Activated naive CD4-positive, alpha-beta T cell treated with anti-CD3 and anti-CD28 coated beads for 36 hours (primary cell): ENCODE measurements around the gene KIF16B. TPM values are rescaled to one million over a fixed set of nuclear protein-coding genes. Genes with fewer than 3 reads are reported as not detected.
A peak's percentile ranks its signal among the peaks of the same experiment; 100 is the strongest.

Experiments
- CTCF ChIA-PET: fragments of 350-600 bp; sonication (Branson Sonifier 250); formaldehyde crosslinking; loops from one replicate; lab custom pipeline; 2021; ENCODE audit warnings: antibody characterized with exemption; lab: Charles Lee
- DNase-seq: peaks from one replicate; pipeline ENCODE4 v3.0.0-alpha.2; 2020
- H3K27ac Mint-ChIP-seq: one replicate; pipeline ENCODE4 v1.8.0; 2021; ENCODE audit warnings: mild to moderate bottlenecking, mixed read lengths
- H3K27me3 Mint-ChIP-seq: one replicate; pipeline ENCODE4 v1.8.0; 2021; ENCODE audit warnings: low read depth, mixed read lengths
- H3K36me3 Mint-ChIP-seq: one replicate; pipeline ENCODE4 v1.8.0; 2021; ENCODE audit warnings: low read depth, mixed read lengths
- H3K4me1 Mint-ChIP-seq: one replicate; pipeline ENCODE4 v1.8.0; 2021; ENCODE audit warnings: low read depth, mixed read lengths
- H3K4me3 Mint-ChIP-seq: one replicate; pipeline ENCODE4 v1.8.0; 2021; ENCODE audit warnings: mild to moderate bottlenecking, moderate library complexity, mixed read lengths
- H3K9me3 Mint-ChIP-seq: one replicate; pipeline ENCODE4 v1.8.0; 2021; ENCODE audit warnings: mixed read lengths
- intact Hi-C: fragments of 100-400 bp; cut with micrococcal nuclease; formaldehyde crosslinking; loops from one replicate; pipeline ENCODE4 v1.15.1; 2023
- total RNA-seq, 2 experiments: library from RNA; stranded (reverse); gene quantifications; one replicate each; pipeline ENCODE4 v1.2.3, GENCODE V29; 2021

KIF16B gene, protein sequence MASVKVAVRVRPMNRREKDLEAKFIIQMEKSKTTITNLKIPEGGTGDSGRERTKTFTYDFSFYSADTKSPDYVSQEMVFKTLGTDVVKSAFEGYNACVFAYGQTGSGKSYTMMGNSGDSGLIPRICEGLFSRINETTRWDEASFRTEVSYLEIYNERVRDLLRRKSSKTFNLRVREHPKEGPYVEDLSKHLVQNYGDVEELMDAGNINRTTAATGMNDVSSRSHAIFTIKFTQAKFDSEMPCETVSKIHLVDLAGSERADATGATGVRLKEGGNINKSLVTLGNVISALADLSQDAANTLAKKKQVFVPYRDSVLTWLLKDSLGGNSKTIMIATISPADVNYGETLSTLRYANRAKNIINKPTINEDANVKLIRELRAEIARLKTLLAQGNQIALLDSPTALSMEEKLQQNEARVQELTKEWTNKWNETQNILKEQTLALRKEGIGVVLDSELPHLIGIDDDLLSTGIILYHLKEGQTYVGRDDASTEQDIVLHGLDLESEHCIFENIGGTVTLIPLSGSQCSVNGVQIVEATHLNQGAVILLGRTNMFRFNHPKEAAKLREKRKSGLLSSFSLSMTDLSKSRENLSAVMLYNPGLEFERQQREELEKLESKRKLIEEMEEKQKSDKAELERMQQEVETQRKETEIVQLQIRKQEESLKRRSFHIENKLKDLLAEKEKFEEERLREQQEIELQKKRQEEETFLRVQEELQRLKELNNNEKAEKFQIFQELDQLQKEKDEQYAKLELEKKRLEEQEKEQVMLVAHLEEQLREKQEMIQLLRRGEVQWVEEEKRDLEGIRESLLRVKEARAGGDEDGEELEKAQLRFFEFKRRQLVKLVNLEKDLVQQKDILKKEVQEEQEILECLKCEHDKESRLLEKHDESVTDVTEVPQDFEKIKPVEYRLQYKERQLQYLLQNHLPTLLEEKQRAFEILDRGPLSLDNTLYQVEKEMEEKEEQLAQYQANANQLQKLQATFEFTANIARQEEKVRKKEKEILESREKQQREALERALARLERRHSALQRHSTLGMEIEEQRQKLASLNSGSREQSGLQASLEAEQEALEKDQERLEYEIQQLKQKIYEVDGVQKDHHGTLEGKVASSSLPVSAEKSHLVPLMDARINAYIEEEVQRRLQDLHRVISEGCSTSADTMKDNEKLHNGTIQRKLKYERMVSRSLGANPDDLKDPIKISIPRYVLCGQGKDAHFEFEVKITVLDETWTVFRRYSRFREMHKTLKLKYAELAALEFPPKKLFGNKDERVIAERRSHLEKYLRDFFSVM (N-terminal part only)
- total RNA-seq = 1 to 10 TPM; 5.1 to 5.6 TPM

DNA sequence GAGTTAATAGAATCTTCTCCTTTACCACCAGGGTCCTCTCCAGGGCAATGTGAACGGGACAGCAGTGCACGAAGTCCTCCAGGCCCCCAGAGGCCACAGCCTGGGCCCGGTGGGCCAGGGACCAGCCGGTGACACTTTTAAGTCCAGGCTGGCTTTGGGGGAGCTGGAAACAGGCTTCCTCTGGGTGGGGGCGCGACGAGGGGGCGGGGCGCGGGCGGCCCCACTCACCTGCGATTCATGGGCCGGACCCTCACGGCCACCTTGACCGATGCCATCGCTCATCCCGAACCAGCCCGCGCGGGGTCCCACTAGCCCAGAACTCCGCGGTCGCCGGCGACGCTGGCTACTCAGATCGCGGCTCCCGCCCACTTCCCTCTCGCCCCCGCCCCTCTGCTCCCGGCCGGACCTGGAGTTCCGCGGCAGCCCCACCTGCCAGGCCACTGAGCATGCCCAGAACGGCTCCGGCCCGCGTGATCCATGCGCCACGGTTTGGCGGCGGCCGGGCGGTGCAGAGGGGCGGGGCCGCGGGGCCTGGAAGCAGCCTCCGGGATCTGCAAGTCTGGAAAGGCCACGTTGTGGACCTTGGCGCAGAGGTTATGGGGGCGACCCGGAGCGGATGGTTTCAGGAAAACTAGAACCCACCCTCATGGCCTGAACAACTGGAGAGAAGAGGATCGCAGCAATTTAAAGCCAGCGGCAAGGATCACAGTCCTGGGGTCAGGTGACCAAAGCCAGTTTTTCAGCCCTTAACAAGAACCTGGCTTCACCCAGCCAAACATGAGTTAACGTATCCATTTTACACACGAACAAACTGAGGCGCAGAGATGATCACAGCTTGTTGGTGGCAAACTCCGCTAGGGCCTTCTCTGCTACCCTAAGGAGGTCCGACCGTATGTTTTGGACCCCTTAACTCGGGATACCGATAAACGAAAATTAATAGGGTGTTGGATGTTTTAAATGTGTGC, at the start of gene KIF16B:
Gene KIF16B, minus strand, starts transcription at position 448 of the 965 bp plus-strand sequence. Its CDS starts 173 bp downstream, at position 275.
- peaks cover 35% of the 10 kb centered on the region for H3K4me1 Mint-ChIP-seq
- H3K27ac Mint-ChIP-seq = peak within 1 kb of the TSS; percentile 79
- H3K36me3 Mint-ChIP-seq = peaks cover 1% of the 10 kb centered on the region
- peak; percentile 89 for DNase-seq
- peak within 1 kb of the TSS; percentile 88 for H3K4me3 Mint-ChIP-seq
- intact Hi-C loops = loop anchor here (1.0 to 10.0 kb wide), 6 partner anchors 28 to 1712 kb away; partner anchors contain the start of genes KAT14, MGME1, PET117 and RRBP1
- H3K27me3 Mint-ChIP-seq = no peaks in the 10 kb centered on the region
- H3K9me3 Mint-ChIP-seq = no peaks in the 10 kb centered on the region
- CTCF ChIA-PET = interaction anchor here (0.5 kb wide), 1 partner anchor 145 kb away, joined by 4 read pairs; no protein-coding TSS in a partner anchor

GRCh38 chr20:16622501-16622900, 49.3 kb upstream of the KIF16B start:
- no peak for DNase-seq
- CTCF ChIA-PET = no interaction called here
- Mint-ChIP-seq H3K36me3 (no peaks in the 10 kb centered on the region), H3K4me3 (no peak overlapping the region), H3K4me1 (no peaks in the 10 kb centered on the region), H3K9me3 (peaks cover 2% of the 10 kb centered on the region), H3K27me3 (no peaks in the 10 kb centered on the region), H3K27ac (no peak overlapping the region)
- intact Hi-C loops = no loop called here

DNA sequence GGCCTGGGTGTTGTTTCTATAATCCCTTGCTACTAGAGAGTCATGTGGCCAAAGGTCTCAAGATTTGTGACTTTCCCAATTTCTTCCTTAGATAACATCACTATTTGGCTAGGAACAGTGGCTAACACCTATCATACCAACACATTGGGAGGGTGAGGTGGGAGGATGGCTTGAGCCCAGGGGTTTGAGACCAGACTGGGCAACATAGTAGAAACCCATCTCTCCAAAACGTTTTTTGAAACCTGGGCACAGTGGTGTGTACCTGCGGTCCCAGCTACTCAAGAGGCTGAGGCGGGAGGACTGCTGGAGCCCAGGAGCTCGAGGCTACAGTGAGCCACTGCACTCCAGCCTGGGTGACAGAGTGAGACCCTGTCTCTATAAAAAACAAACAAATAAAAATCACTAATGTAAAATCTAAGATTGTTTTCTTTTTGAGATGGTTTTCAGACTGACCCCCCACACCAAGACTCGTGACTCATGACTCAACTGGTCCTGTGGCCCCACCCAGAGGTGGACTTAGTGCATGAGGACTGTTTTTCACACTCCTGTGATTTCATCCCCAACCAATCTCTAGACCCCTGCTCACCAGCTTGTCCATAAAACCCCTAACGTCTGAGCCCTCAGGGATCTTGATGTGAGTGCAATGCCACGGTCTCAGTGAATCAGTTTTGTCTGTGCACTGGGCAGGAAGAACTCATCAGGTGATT, 48.3 kb upstream of the KIF16B start:
- H3K27me3 Mint-ChIP-seq = no peaks in the 10 kb centered on the region
- no peaks in the 10 kb centered on the region for H3K4me1 Mint-ChIP-seq
- intact Hi-C loops = no loop called here
- H3K36me3 Mint-ChIP-seq = no peaks in the 10 kb centered on the region
- H3K9me3 Mint-ChIP-seq = peaks cover 10% of the 10 kb centered on the region
- CTCF ChIA-PET = no interaction called here
- no peak overlapping the region for H3K27ac Mint-ChIP-seq
- DNase-seq = no peak
- H3K4me3 Mint-ChIP-seq = no peak overlapping the region

GRCh38 chr20:16620961-16621360, 47.7 kb upstream of the KIF16B start:
- Mint-ChIP-seq H3K27ac (no peak overlapping the region), H3K9me3 (peaks cover 12% of the 10 kb centered on the region), H3K27me3 (no peaks in the 10 kb centered on the region), H3K36me3 (no peaks in the 10 kb centered on the region), H3K4me3 (no peak overlapping the region), H3K4me1 (no peaks in the 10 kb centered on the region)
- CTCF ChIA-PET = interaction anchor here (0.5 kb wide), 1 partner anchor 120 kb away, joined by 4 read pairs; no protein-coding TSS in a partner anchor
- intact Hi-C loops = no loop called here
- no peak for DNase-seq

DNA sequence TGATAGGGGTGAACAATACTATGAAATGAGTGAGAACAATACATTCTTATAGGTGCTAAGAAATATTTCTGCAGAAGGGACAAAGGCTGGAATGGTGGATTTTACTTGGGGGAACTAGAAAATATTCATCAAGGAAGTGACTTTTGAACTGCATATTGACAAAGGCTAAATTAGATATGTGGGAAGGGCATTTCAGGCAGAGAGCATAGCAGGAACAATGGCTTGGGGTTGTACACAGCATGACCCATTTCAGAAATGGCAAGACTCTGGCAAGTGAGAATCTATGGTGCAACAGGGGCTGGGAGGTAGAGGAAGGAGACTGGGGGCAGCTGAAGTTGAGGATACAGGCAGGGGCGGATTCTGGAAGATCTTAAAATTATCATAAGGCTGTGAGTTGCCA, 46.7 kb upstream of the KIF16B start:
- Mint-ChIP-seq H3K4me1 (no peaks in the 10 kb centered on the region), H3K36me3 (no peaks in the 10 kb centered on the region), H3K4me3 (no peak overlapping the region), H3K27me3 (no peaks in the 10 kb centered on the region), H3K9me3 (peaks cover 12% of the 10 kb centered on the region), H3K27ac (no peak overlapping the region)
- intact Hi-C loops = no loop called here
- DNase-seq = no peak
- CTCF ChIA-PET = no interaction called here

- H3K9me3 Mint-ChIP-seq = peaks cover 12% of the 10 kb centered on the region
- intact Hi-C loops = no loop called here
- no peaks in the 10 kb centered on the region for H3K27me3 Mint-ChIP-seq
- no peaks in the 10 kb centered on the region for H3K4me1 Mint-ChIP-seq
- H3K4me3 Mint-ChIP-seq = no peak overlapping the region
- H3K36me3 Mint-ChIP-seq = no peaks in the 10 kb centered on the region
- H3K27ac Mint-ChIP-seq = no peak overlapping the region
- DNase-seq = no peak
- CTCF ChIA-PET = no interaction called here
Observed at GRCh38 chr20:16617056-16617455, 43.8 kb upstream of the KIF16B start.

DNA sequence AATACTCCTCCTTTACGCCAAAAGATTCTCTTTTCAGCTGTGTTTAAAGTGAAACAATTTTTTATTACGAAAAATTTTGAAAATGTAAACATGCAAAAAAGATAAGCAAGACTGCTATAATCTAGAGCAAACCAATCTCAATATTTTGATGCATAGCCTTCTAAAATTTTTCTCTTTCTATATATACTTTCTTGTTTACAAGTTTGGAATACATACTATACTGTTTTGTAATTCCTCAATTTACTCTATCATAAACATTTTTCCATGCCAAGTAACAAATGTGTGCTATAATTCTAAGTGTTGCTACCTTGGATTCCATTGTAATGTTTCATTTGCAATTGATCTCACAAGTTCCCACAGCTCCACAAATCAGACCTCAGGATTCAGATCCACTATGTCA, 43.1 kb upstream of the KIF16B start:
- Mint-ChIP-seq H3K9me3 (peaks cover 12% of the 10 kb centered on the region), H3K27ac (no peak overlapping the region), H3K4me1 (no peaks in the 10 kb centered on the region), H3K27me3 (peaks cover 2% of the 10 kb centered on the region), H3K36me3 (no peaks in the 10 kb centered on the region), H3K4me3 (no peak overlapping the region)
- DNase-seq = no peak
- intact Hi-C loops = no loop called here
- CTCF ChIA-PET = no interaction called here

DNA sequence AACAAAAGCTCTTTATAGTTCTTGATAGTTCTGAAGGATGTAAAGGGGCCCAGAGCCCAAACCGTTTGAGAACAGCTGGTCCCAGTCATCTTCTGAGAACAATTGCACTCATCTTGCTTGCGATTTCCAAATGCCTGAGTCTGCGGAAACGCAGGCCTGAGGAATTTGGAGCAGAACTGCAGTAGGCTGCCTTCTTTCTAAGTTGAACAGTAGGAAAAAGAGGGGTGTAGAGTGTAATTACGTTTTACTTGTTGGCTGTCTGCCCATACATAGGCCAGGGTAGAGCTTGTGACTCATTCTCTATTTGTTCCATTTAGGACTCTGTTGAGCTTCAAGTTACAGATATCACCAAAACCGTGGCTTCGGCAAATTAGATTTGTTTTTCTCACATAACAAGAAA, 42.0 kb upstream of the KIF16B start:
- Mint-ChIP-seq H3K4me1 (no peaks in the 10 kb centered on the region), H3K9me3 (peaks cover 12% of the 10 kb centered on the region), H3K27me3 (peaks cover 2% of the 10 kb centered on the region), H3K4me3 (no peak overlapping the region), H3K36me3 (no peaks in the 10 kb centered on the region), H3K27ac (no peak overlapping the region)
- intact Hi-C loops = no loop called here
- DNase-seq = no peak
- CTCF ChIA-PET = interaction anchor here (0.6 kb wide), 1 partner anchor 1625 kb away, joined by 3 read pairs; no protein-coding TSS in a partner anchor

GRCh38 chr20:16613954-16614353, 40.7 kb upstream of the KIF16B start:
- H3K27me3 Mint-ChIP-seq = peaks cover 2% of the 10 kb centered on the region
- CTCF ChIA-PET = interaction anchor here (1.1 kb wide), 1 partner anchor 189 kb away, joined by 4 read pairs; no protein-coding TSS in a partner anchor
- peaks cover 12% of the 10 kb centered on the region for H3K9me3 Mint-ChIP-seq
- no peak overlapping the region for H3K4me3 Mint-ChIP-seq
- no peaks in the 10 kb centered on the region for H3K4me1 Mint-ChIP-seq
- DNase-seq = no peak
- no peaks in the 10 kb centered on the region for H3K36me3 Mint-ChIP-seq
- no peak overlapping the region for H3K27ac Mint-ChIP-seq
- intact Hi-C loops = no loop called here

- Mint-ChIP-seq H3K36me3 (no peaks in the 10 kb centered on the region), H3K9me3 (peaks cover 11% of the 10 kb centered on the region), H3K27me3 (peaks cover 2% of the 10 kb centered on the region), H3K4me3 (no peak overlapping the region), H3K27ac (no peak overlapping the region), H3K4me1 (no peaks in the 10 kb centered on the region)
- CTCF ChIA-PET = no interaction called here
- no peak for DNase-seq
- intact Hi-C loops = no loop called here
Observed at GRCh38 chr20:16612706-16613105, 39.5 kb upstream of the KIF16B start.
